Measurements from ENCODE around the gene ORAI3.

ORAI3 gene

DNA sequence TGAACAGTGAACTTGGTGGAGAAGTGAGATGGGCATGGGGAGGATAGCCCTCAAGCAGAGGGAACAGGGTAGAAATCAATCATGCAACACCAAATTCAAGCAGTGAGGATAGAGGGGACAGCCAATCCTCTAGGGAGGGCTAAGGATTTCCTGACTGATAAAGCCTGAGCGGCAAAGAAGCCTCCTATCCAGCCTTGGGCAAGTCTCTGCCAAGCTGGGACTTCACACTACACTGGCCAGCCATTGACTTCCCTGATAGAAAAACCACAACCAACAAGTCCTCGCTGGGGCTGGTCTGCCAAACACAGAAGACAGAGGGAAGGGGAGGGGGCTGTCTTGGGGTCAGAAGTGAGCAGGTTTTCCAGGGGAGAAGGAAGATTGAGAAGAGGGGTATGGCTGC lies 28.0 kb upstream of the ORAI3 start:
- peak overlapping the region; percentile 98 for H3K4me3 Mint-ChIP-seq
- no peaks in the 10 kb centered on the region for H3K9me3 Mint-ChIP-seq
- DNase-seq (ENCODE audit: low spot score in 2 of 2) (no peak), ATAC-seq (no peak)
- no peak overlapping the region for H3K27ac Mint-ChIP-seq
- H3K4me1 Mint-ChIP-seq = peaks cover 31% of the 10 kb centered on the region
- H3K36me3 Mint-ChIP-seq = peaks cover 25% of the 10 kb centered on the region

DNA sequence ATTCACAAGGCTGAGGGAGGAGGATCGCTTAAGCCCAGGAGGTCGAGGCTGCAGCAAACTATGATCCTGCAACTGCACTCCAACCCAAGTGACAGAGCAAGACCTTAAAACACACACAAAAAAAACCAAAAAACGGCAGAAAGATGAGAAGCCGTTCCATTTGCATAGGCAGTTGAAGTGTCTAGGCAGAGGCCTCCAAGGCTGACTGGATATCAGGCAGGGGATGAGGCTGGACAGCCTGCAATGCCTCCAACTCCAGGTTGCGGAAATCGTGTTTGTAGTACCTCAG lies 27.5 kb upstream of the ORAI3 start:
- Mint-ChIP-seq H3K4me3 (peak overlapping the region; percentile 98), H3K9me3 (no peaks in the 10 kb centered on the region), H3K4me1 (peaks cover 36% of the 10 kb centered on the region), H3K36me3 (peaks cover 30% of the 10 kb centered on the region), H3K27ac (peak overlapping the region; percentile 100)
- DNase-seq (ENCODE audit: low spot score in 2 of 2) = no peak
- no peak for ATAC-seq

DNA sequence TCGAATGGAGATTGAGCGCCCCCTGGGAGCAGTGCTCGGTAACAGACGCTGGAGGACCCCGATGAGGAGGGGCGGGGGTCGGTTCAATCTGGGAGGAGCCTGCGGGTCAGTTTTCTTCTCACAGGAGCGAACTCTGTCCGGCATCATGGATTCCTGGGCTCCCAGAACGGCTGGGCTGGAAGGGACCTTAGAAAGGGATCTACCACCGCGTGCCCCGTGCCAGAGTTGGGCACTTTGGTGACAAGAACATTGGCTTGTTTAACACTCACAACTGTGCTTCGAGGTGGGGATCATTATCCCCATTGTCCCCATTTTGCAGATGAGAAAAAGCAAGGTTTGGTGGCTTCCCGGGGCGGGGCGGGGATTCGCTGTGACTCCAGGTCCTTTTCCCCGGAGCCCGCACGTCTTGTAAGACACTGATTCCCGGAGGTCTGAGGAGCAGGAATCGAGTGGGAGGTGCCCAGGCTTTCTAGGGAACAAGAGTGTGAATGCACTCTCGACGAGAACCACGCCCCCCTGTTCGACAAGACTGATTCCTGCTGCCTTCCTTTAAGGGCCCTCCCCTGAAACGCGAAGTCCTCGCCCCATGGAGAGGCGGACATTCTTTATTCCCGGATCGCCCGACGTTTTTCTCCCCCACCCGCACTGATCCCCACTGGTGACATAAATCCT lies 27.0 kb upstream of the ORAI3 start:
- DNase-seq (ENCODE audit: low spot score in 2 of 2) (peak; percentile 77 to 94), ATAC-seq (peak; percentile 9)
- Mint-ChIP-seq H3K9me3 (no peaks in the 10 kb centered on the region), H3K4me1 (peaks cover 41% of the 10 kb centered on the region), H3K27ac (peak overlapping the region; percentile 100), H3K4me3 (peak overlapping the region; percentile 98), H3K36me3 (peaks cover 31% of the 10 kb centered on the region)

DNA sequence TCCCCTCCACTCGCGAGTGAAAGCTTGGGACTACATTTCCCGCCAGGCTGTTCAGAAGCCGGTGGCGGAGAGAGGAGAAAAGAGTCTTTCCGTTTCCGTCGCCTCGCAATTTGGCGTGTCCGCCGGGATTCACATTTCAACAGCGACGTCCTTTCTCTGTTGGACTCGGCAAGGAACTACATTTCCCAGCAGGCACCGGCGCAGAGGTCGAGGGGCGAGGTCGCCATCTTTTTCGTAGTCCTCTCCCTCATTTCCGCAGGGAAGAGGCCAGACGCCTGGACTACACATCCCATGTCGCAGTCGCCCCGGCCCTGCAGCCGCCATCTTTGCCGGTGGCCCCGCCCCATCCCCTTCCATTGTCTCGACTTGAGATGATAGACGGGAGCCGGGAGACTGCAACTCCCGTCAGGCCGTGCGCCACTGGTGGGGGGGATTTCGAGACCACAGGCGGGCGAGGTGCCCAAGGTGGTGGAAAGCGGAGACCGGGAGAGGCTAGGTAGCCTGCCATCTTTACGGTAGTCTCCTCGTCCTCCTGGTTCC lies 26.4 kb upstream of the ORAI3 start:
- Mint-ChIP-seq H3K36me3 (peaks cover 31% of the 10 kb centered on the region), H3K4me1 (peaks cover 44% of the 10 kb centered on the region), H3K27ac (peak overlapping the region; percentile 100), H3K4me3 (peak overlapping the region; percentile 98), H3K9me3 (no peaks in the 10 kb centered on the region)
- peak; percentile 85 for ATAC-seq
- peak; percentile 95 to 100 for DNase-seq (ENCODE audit: low spot score in 2 of 2)

DNA sequence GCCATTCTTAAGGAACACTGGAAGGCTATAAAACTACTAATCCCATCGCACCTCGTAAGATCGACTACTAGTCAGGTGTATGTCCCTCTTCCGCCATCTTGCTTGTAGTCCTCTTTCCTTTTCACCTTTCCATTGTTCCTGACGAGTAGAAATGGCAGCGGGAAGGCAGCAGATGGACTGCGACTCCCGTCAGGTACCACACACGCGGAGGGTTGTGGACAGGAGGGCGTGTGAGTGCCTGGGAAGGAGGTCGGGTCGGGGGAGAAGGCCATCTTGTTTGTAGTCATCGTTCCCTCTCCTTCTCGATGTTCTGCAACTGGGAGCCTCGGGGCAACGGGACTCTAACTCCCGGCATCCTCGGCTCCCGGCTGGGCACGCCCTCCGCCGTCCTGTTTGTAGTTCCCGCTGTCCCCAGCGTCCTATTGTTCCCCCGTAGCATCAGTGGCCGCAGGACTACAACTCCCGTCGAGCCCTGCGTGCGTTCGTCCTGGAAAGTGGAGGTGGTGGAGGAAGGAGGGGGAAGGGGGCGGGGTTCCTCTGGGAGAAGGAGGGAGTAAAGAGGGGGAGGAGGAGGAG lies 25.8 kb upstream of the ORAI3 start:
- DNase-seq (ENCODE audit: low spot score in 2 of 2) (peak; percentile 79 to 95), ATAC-seq (peak; percentile 87)

DNA sequence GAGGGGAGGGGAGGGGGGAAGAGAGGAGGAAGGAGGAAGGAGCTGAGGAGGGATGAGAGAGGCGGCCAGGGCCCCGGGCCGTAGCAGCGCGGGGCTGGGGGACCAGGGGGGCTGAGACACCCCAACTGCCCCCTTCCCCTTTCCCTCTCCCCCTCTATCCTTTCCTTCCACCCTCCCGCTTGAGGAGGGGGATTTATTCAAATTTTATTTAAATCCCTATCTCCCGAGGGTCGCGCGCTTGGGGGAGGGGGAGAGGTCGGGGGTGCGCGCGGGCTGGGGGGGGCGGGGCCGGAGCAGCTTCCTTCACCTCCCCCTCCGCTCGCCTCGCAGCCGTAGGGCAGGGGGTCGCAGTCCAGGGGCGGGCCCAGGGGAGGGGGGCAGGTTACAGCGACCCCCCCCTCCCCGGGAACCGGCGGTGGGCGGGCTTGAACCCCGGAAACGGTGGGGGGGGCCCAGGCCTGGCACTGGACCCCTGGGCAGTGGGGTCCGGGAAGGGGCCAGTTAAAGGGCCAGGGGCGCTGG lies 25.3 kb upstream of the ORAI3 start, which contains the start of gene FBXL19:
Gene FBXL19 (plus strand): TSS at position 19 of the 522 bp plus-strand sequence. CDS start 2,183 bp downstream, outside the sequence.
- DNase-seq (ENCODE audit: low spot score in 2 of 2) (no peak), ATAC-seq (no peak)
- Mint-ChIP-seq H3K4me1 (peaks cover 44% of the 10 kb centered on the region), H3K27ac (peak within 1 kb of the TSS; percentile 100), H3K4me3 (peak within 1 kb of the TSS; percentile 98), H3K36me3 (peaks cover 37% of the 10 kb centered on the region), H3K9me3 (no peaks in the 10 kb centered on the region)

More for the DNA sequence above, 25.8 kb upstream of the ORAI3 start:
- Mint-ChIP-seq H3K36me3 (peaks cover 36% of the 10 kb centered on the region), H3K27ac (peak overlapping the region; percentile 100), H3K4me3 (peak overlapping the region; percentile 98), H3K4me1 (peaks cover 44% of the 10 kb centered on the region), H3K9me3 (no peaks in the 10 kb centered on the region)

DNA sequence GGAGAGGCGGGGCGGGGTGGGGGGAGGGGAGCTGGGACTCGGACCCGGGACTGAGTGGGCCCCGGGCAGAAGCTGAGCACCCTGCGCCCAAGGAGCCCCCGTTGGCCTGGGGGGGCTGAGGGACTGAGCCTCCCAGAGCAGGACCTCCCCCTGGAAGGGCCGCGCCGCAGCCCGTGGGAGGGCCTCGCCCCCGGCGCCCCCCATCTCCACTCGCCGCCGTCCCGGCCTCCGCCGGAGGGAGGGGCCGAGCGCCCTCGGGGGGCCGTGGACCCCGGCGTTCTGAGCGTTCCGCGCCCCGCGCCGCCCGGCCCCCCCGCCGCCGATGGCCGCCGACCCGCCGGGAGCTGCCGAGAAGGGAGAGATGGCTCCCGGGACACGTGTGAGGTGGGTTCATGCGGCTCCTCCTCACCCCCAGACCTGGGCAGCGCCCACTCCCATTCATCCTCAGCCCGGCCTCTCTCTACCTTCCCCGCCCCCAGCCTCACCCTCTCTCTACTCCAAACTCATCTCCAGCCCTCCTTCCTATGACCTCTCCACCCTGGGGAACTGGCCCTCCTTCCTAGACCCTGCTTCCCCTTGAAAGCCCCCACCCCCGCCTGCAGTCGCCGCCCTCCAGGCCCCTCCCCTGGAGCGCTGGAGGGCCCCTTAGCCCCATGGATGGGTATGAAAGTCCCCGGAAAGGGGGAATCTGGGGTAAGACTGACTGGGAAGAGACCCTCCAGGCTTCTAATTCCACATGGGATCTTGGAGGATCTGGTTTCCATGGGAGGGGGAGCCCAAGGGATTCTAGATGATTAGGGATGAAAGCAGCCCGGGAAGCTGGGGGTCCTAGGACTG lies 24.6 kb upstream of the ORAI3 start:
- H3K9me3 Mint-ChIP-seq = no peaks in the 10 kb centered on the region
- H3K27ac Mint-ChIP-seq = peak overlapping the region; percentile 75
- no peak for DNase-seq (ENCODE audit: low spot score in 2 of 2)

DNA sequence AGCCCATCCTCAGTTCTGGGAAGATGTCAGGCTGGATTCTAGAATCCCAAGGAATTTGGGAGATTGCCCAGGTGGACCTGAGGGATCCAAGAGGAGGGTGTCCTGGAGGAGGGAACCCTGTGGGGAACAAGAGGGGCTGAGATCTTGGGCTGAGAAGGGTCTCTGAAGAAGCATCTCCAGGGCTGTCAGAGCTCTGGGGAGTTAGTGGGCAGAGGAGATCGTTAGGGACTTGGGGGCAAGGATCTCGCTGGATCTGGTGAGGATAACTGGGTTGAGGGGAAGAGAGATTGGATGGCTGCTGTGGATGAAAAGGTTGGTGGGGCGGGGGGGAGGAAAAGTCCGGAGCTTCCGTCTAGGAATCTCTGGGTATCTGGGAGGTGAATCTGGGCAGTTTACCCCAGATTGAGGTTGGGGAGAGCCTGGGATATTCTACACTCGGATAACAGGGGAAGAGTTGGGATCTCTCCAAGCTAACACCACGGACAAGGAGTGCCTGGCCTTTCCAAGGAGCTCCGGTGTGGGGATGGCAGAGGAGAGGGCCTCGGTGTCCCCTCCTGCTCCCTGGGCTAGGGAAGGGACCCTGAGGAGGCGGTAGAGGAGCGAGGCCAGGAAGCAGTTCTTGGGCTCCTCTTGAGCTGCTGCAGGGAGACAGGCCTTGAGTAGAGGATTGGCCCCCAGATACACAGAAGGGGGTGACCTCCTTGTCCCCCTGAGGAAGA lies 23.8 kb upstream of the ORAI3 start:
- H3K27ac Mint-ChIP-seq = peak overlapping the region; percentile 75
- H3K36me3 Mint-ChIP-seq = peaks cover 31% of the 10 kb centered on the region
- H3K9me3 Mint-ChIP-seq = no peaks in the 10 kb centered on the region
- ATAC-seq (no peak), DNase-seq (ENCODE audit: low spot score in 2 of 2) (no peak)
- H3K4me1 Mint-ChIP-seq = peaks cover 44% of the 10 kb centered on the region
- peak overlapping the region; percentile 70 for H3K4me3 Mint-ChIP-seq

More for the DNA sequence above, 24.6 kb upstream of the ORAI3 start:
- H3K4me3 Mint-ChIP-seq = peak overlapping the region; percentile 70
- H3K36me3 Mint-ChIP-seq = peaks cover 31% of the 10 kb centered on the region
- peaks cover 44% of the 10 kb centered on the region for H3K4me1 Mint-ChIP-seq
- ATAC-seq = no peak

DNA sequence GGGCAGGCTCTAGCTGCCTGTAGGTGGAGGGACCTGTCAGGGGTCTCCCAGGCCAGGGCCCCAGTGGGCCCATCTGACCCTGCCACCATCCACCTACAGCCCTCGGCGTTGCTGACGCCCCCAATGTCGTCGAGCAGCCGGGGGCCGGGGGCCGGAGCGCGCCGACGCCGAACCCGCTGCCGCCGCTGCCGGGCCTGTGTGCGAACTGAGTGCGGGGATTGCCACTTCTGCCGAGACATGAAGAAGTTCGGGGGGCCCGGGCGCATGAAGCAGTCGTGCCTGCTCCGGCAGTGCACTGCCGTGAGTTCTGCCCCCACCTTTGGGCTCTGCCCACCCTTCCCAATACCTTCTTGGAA lies 23.3 kb upstream of the ORAI3 start:
- peaks cover 33% of the 10 kb centered on the region for H3K36me3 Mint-ChIP-seq
- DNase-seq (ENCODE audit: low spot score in 2 of 2) = no peak
- H3K4me3 Mint-ChIP-seq = peak overlapping the region; percentile 70
- no peaks in the 10 kb centered on the region for H3K9me3 Mint-ChIP-seq
- no peak for ATAC-seq
- peak overlapping the region; percentile 77 for H3K27ac Mint-ChIP-seq
- H3K4me1 Mint-ChIP-seq = peaks cover 44% of the 10 kb centered on the region

DNA sequence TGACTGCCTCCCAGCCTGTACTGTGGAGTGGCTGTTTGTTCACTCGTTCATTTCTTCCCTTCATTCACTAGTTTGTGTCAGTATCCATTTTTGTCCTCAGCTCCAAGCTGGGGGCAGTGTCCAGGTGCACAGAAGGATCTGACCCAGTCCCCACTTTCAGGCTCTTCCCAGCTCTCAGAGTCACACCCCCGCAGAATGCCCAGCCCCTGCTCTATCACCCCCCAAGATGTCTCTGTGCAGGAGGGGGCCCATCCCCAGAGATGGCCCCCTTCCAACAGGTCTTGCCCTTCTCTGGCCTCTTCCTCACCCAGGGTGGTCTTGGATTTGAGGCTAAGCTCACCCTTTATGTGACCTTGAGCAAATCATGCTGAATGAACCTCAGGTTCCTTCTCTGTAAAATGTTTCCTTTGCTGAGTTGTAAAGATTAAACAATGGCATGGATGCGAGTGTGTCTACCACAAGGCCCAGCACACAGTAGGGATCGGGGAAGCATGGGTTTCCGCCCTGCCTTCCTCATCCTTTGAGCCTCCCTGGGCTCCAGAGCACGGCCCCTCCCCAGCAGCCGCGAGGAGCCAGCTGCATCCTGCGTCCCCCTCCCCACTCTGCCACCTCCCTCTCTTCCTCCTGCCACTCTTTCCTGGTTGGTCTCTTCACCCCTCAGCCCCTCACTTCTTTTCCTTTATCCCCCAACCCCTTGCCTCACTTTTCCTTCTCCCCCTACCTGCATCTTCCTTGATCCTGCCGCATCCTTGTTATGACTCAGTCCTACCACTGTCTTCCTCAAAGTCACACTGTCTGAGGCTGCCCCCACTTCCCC lies 22.7 kb upstream of the ORAI3 start:
- no peak for ATAC-seq
- peaks cover 43% of the 10 kb centered on the region for H3K4me1 Mint-ChIP-seq
- H3K27ac Mint-ChIP-seq = peak overlapping the region; percentile 77
- no peaks in the 10 kb centered on the region for H3K9me3 Mint-ChIP-seq
- peaks cover 35% of the 10 kb centered on the region for H3K36me3 Mint-ChIP-seq
- peak overlapping the region; percentile 22 for H3K4me3 Mint-ChIP-seq
- DNase-seq (ENCODE audit: low spot score in 2 of 2) = no peak

DNA sequence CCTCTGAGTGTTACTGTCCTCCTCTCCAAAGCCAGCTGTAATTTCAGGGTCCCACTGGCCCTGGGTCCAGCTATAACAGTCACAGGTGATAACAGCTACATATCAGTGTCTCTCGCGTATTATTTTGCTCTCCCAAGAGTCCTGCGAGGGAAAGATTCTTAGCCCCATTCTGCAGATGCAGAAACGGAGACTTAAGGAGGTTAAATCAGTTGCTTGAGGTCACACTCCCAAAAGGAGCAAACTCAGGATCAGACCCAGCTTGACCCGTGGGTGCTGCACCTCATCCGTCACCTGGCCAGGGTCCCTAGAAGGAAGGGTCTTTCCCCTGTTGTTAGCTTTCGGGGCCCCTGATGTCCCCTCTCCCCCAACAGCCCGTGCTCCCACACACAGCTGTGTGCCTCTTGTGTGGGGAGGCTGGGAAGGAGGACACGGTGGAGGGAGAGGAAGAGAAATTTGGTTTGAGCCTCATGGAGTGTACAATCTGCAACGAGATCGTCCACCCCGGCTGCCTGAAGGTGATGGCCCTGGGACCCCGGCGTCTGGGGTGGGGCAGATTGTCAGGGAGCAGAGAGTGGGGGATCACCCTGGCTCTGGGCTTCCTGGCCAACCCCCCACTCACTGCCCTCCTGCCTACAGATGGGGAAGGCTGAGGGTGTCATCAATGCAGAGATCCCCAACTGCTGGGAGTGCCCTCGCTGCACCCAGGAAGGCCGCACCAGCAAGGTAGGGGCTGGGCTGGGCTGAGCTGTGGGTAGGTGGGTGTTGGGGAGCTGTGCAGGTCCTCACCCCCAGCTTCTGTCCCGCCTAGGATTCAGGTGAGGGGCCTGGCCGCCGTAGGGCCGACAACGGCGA lies 21.7 kb upstream of the ORAI3 start:
- ATAC-seq (no peak), DNase-seq (ENCODE audit: low spot score in 2 of 2) (no peak)
- Mint-ChIP-seq H3K4me3 (no peak overlapping the region), H3K9me3 (no peaks in the 10 kb centered on the region), H3K4me1 (peaks cover 35% of the 10 kb centered on the region), H3K27ac (peak overlapping the region; percentile 77), H3K36me3 (peaks cover 41% of the 10 kb centered on the region)

DNA sequence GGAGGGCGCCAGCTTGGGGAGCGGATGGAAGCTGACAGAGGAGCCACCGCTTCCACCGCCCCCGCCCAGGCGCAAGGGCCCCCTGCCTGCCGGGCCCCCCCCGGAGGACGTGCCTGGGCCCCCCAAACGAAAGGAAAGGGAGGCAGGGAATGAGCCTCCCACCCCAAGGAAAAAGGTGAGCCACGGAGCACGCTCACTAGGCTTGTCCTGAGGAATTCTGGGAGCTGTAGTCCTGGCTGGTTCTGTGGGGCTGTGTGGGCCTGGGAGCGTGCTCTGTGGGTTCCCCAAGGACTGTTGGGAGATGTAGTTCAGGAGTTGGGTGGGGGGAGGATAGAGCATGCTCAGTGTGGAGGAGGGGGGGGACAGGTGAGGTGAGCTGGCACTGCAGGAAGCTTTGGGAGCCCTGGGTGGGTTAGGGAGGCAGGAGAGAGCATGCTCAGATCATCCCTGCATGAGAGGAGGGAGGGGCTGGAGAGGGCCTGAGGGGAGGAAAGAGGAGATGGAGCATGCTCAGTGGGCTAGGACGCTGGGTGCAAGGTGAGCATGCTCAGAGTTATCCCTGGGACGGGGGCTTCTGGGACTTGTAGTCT lies 21.0 kb upstream of the ORAI3 start:
- Mint-ChIP-seq H3K27ac (no peak overlapping the region), H3K36me3 (peaks cover 41% of the 10 kb centered on the region), H3K4me1 (peaks cover 32% of the 10 kb centered on the region), H3K9me3 (no peaks in the 10 kb centered on the region), H3K4me3 (no peak overlapping the region)
- DNase-seq (ENCODE audit: low spot score in 2 of 2) (peak in 1 of 2 donors; percentile 66), ATAC-seq (no peak)

DNA sequence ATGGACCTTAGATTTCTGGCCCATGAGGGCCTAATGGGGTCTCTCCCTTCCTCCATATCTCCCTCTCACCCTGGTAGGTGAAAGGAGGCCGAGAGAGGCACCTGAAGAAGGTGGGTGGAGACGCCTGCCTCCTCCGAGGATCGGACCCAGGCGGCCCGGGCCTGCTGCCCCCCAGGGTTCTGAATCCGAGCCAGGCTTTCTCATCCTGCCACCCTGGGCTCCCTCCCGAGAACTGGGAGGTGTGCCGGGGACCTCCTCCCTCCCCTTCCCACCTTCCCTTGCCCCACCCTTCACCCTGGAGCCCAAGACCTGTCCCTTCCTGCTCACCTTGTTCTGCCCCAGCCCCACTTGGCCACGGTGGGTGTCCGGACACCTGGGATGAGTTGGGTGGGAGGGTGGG lies 20.5 kb upstream of the ORAI3 start:
- no peak for ATAC-seq
- peaks cover 43% of the 10 kb centered on the region for H3K36me3 Mint-ChIP-seq
- no peaks in the 10 kb centered on the region for H3K9me3 Mint-ChIP-seq
- no peak overlapping the region for H3K4me3 Mint-ChIP-seq
- H3K4me1 Mint-ChIP-seq = peaks cover 32% of the 10 kb centered on the region
- DNase-seq (ENCODE audit: low spot score in 2 of 2) = no peak
- H3K27ac Mint-ChIP-seq = peak overlapping the region; percentile 50

Measured in stimulated activated effector memory CD8-positive, alpha-beta T cell treated with anti-CD3 and anti-CD28 coated beads, Interleukin-12 subunit alpha, Interleukin-12 subunit beta, amount 100 ng/mL, for 72 hours (primary cell).